ENCODE results near the gene GASK1A. TPM values are rescaled to one million over a fixed set of nuclear protein-coding genes. Genes with fewer than 3 reads are reported as not detected.

GASK1A gene
- total RNA-seq, 2 experiments from 2014 or later = 0.28 TPM; not detected in 1

DNA sequence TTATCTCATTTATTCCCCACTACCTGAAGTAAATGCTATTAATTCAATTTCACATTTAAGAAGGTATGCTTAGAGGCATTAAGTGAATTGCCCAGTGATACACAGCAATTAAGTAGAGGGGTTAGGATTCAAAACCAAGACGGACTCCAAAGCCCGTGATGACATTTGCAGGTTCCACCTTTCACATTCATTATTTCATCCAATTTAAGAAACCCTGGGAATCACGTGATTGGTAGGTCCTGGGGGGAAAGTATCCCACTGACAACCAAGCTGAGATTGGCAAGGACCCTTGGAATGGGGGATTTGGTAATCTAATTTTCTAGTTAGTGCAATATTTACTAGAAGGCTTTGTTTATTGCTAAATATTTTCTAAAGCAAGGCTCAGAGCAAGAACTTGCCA, 124.9 kb downstream of the GASK1A start:
- POLR2A ChIA-PET = no interaction called here
- H3K27ac Mint-ChIP-seq = no peak overlapping the region
- TF ChIP-seq, protein P1, sequence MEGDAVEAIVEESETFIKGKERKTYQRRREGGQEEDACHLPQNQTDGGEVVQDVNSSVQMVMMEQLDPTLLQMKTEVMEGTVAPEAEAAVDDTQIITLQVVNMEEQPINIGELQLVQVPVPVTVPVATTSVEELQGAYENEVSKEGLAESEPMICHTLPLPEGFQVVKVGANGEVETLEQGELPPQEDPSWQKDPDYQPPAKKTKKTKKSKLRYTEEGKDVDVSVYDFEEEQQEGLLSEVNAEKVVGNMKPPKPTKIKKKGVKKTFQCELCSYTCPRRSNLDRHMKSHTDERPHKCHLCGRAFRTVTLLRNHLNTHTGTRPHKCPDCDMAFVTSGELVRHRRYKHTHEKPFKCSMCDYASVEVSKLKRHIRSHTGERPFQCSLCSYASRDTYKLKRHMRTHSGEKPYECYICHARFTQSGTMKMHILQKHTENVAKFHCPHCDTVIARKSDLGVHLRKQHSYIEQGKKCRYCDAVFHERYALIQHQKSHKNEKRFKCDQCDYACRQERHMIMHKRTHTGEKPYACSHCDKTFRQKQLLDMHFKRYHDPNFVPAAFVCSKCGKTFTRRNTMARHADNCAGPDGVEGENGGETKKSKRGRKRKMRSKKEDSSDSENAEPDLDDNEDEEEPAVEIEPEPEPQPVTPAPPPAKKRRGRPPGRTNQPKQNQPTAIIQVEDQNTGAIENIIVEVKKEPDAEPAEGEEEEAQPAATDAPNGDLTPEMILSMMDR (IDR thresholded peaks at IDR 0.05) = no peak
- Histone ChIP-seq H3K27me3 (ENCODE audit: control insufficient read depth in 1 of 2, insufficient read depth in 2 of 2, low read length in 2 of 2) (no peaks in the 10 kb centered on the region), H3K4me1 (ENCODE audit: insufficient read depth, low read length) (peaks cover 17% of the 10 kb centered on the region), H3K4me3 (ENCODE audit: low read length) (no peak overlapping the region), H3K27ac (ENCODE audit: low read depth in 1 of 2, low read length in 2 of 2) (no peak overlapping the region), H3K9me3 (ENCODE audit: control insufficient read depth in 1 of 2, insufficient read depth in 1 of 2, low read length in 2 of 2) (no peaks in the 10 kb centered on the region), H3K36me3 (ENCODE audit: insufficient read depth, low read length) (no peaks in the 10 kb centered on the region)
- CTCF ChIA-PET = no interaction called here
- H3K9me3 Mint-ChIP-seq = no peaks in the 10 kb centered on the region
- no peak for DNase-seq
- H3K27me3 Mint-ChIP-seq = no peaks in the 10 kb centered on the region
- peak overlapping the region; percentile 12 for H3K4me3 Mint-ChIP-seq
- H3K36me3 Mint-ChIP-seq (ENCODE audit: low read depth) = no peaks in the 10 kb centered on the region
- ATAC-seq (ENCODE audit: poor library complexity) = no peak
- intact Hi-C loops (cut with DNase I, micrococcal nuclease) = loop anchor here in 1 of 2 experiments (10.0 kb wide), 3 partner anchors 299 to 1871 kb away; partner anchors contain the start of genes ACKR2, ANO10, EXOSC7 and HIGD1A
- H3K4me1 Mint-ChIP-seq (ENCODE audit: low read depth) = peaks cover 35% of the 10 kb centered on the region

DNA sequence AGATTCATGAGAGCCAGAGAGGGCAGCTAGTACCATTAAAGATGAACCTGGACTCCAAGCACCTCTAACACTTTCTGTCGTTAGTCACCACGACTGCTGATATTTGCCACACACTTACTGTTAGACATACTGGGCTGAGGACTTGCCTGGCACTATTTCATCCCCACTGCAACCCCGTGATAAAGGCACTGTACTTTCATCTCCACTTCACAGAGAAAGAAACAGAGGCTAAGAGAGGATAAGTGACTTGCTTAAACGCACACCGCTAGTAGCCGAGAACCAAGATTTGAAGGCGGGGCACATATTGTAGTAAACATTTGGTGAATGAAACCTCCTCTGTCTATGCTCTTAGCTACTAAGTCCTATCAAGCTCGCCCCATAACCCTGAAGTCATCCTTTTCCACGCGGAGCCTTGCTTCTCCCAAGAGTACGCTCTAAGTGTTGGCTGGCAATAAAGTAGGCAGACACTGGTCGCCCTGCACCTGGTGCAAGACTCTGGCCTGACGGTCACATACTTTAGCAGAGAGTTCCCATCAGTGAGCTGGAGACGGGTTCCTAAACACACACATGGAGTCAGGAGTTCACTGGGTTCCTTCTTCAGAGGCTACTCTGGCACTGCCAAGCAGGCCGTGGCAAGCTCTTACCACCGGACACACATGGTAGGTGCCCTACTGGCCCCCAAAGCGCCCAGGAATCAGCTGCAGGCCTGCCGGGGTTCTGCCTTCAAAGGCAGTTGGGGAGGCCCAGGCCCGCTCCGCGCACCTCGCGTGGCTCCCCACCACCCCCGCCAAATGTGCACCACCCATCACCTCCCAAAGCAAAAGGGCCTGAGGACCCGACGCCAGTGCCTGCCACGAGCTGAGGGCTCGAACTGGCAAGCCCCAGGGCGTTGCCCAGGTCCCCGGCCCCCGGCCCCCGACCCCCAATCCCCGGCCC, 125.8 kb downstream of the GASK1A start:
- H3K9me3 ChIP-seq (ENCODE audit: control insufficient read depth in 1 of 2, insufficient read depth in 1 of 2, low read length in 2 of 2) = no peaks in the 10 kb centered on the region
- H3K4me3 Mint-ChIP-seq = peak overlapping the region; percentile 83
- H3K36me3 Mint-ChIP-seq (ENCODE audit: low read depth) = no peaks in the 10 kb centered on the region
- H3K27me3 ChIP-seq (ENCODE audit: control insufficient read depth in 1 of 2, insufficient read depth in 2 of 2, low read length in 2 of 2) = no peaks in the 10 kb centered on the region
- CTCF ChIA-PET = no interaction called here
- TF ChIP-seq, protein P1 (IDR thresholded peaks at IDR 0.05) = no peak
- ATAC-seq (ENCODE audit: poor library complexity) (peak; percentile 11), DNase-seq (peak in 6 of 14 experiments; percentile 6 to 43 (median 8))
- POLR2A ChIA-PET = interaction anchor here (1.0 to 1.5 kb wide), 4 partner anchors 57 to 140 kb away, joined by 4 read pairs; no protein-coding TSS in a partner anchor
- no peak overlapping the region for H3K27ac ChIP-seq (ENCODE audit: low read depth in 1 of 2, low read length in 2 of 2)
- intact Hi-C loops (cut with DNase I, micrococcal nuclease) = loop anchor here in 1 of 2 experiments (5.0 to 10.0 kb wide), 5 partner anchors 182 to 1870 kb away; partner anchors contain the start of genes ABHD5, ACKR2, ANO10 and EXOSC7
- H3K4me1 ChIP-seq (ENCODE audit: insufficient read depth, low read length) = peaks cover 17% of the 10 kb centered on the region
- H3K4me3 ChIP-seq (ENCODE audit: low read length) = peak overlapping the region; percentile 68
- H3K4me1 Mint-ChIP-seq (ENCODE audit: low read depth) = peaks cover 32% of the 10 kb centered on the region
- no peaks in the 10 kb centered on the region for H3K36me3 ChIP-seq (ENCODE audit: insufficient read depth, low read length)
- no peaks in the 10 kb centered on the region for H3K27me3 Mint-ChIP-seq
- H3K9me3 Mint-ChIP-seq = no peaks in the 10 kb centered on the region
- peak overlapping the region; percentile 3 for H3K27ac Mint-ChIP-seq

DNA sequence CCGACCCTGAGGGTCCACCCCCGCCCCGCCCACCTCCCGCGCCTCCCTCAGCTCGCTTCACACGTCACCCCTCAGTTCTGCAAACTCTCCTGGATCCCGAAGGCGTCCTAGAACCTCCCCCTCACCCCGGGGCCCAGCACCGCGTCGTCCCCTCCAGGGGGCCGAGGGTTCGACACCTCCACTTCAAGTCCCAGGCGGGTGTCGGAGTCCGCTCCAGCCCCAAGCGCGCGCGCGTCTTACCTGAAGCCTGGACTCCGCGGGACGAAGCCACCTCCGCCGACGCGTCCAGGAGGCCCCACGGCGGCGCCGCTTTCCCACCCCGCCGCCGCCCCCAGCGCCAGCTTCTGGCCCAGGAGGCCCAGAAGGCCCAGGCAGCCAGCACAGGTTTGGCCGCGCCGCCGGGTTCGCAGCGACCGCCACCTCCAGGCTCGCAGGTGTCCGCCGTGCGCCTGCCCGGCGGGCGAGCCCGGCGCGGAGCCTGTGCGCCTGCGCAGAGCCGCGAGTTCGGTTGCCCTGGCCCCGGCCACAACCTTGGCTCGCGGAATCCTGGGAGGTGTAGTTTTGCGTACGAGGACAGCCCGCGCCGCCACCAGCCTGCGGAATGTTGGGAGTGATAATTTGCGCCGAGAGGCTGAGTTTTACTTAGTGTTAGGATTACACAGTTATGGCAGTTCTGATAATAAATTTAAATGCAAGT, 126.6 kb downstream of the GASK1A start, which contains the start of gene POMGNT2:
Gene POMGNT2 (minus strand): TSS at position 484 of the 697 bp plus-strand sequence. CDS start 24,648 bp downstream, outside the sequence.
- Histone ChIP-seq H3K27ac (ENCODE audit: low read depth in 1 of 2, low read length in 2 of 2) (no peak within 1 kb of the TSS), H3K4me3 (ENCODE audit: low read length) (peak within 1 kb of the TSS; percentile 68), H3K36me3 (ENCODE audit: insufficient read depth, low read length) (no peaks in the 10 kb centered on the region), H3K9me3 (ENCODE audit: control insufficient read depth in 1 of 2, insufficient read depth in 1 of 2, low read length in 2 of 2) (no peaks in the 10 kb centered on the region), H3K4me1 (ENCODE audit: insufficient read depth, low read length) (peaks cover 17% of the 10 kb centered on the region), H3K27me3 (ENCODE audit: control insufficient read depth in 1 of 2, insufficient read depth in 2 of 2, low read length in 2 of 2) (no peaks in the 10 kb centered on the region)
- TF ChIP-seq, protein P1 (IDR thresholded peaks at IDR 0.05) = no peak
- peak within 1 kb of the TSS; percentile 56 for H3K27ac Mint-ChIP-seq
- ChIA-PET POLR2A (interaction anchor here (1.0 to 1.5 kb wide), 4 partner anchors 56 to 139 kb away, joined by 4 read pairs; no protein-coding TSS in a partner anchor), CTCF (no interaction called here)
- H3K4me3 Mint-ChIP-seq = peak within 1 kb of the TSS; percentile 89
- no peaks in the 10 kb centered on the region for H3K9me3 Mint-ChIP-seq
- DNase-seq (peak; percentile 77 to 95 (median 87)), ATAC-seq (ENCODE audit: poor library complexity) (peak; percentile 94)
- no peaks in the 10 kb centered on the region for H3K27me3 Mint-ChIP-seq
- H3K4me1 Mint-ChIP-seq (ENCODE audit: low read depth) = peaks cover 30% of the 10 kb centered on the region
- intact Hi-C loops (cut with DNase I, micrococcal nuclease) = loop anchor here in 1 of 2 experiments (5.0 to 10.0 kb wide), 5 partner anchors 182 to 1869 kb away; partner anchors contain the start of genes ABHD5, ACKR2, ANO10 and EXOSC7
- H3K36me3 Mint-ChIP-seq (ENCODE audit: low read depth) = no peaks in the 10 kb centered on the region
